ENCODE data around the gene ABHD15. TPM values are rescaled to one million over a fixed set of nuclear protein-coding genes. Genes with fewer than 3 reads are reported as not detected.

ABHD15 gene, protein sequence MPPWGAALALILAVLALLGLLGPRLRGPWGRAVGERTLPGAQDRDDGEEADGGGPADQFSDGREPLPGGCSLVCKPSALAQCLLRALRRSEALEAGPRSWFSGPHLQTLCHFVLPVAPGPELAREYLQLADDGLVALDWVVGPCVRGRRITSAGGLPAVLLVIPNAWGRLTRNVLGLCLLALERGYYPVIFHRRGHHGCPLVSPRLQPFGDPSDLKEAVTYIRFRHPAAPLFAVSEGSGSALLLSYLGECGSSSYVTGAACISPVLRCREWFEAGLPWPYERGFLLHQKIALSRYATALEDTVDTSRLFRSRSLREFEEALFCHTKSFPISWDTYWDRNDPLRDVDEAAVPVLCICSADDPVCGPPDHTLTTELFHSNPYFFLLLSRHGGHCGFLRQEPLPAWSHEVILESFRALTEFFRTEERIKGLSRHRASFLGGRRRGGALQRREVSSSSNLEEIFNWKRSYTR
- 6.1 and 6.7 TPM in 2 replicates for total RNA-seq

GRCh38 chr17:29566473-29567303 lies at the start of gene ABHD15:
ABHD15 (minus strand) TSS chr17:29567037; CDS start chr17:29566966, 71 bp downstream.

DNA sequence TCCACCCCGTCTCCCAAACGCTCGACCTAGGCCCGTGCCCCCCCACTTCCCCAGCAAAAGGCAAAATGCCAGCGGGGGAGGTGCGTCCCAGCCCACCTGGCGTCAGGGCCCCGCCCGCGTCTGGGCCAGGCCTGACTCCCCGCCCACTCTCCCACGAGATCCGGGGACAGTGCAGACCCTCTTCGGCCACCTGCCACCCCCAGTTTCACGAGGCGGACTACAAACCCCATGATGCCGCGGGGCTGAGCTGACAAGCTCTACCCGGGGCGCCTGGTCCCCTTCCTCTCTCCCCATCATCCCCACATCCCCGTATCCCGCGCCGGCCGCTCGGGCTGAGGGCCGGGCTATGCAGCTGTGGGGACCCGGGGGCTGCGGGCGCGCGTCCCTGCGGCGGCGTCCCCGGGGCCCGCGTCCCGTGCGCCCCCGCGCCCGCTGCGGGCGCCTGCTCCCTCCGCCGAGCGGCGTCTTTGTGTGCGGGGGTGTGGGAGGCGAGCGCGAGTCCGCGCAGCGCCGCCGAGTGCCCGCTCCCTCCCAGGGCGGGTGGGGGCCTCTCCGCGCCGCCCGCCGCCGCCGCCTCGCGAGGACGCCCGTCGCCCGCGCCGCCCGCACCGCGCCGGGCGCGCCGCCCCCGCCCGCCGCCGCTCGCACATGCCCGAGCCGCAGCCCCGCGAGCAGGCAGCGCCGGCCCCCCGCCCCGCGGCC lies 26.2 kb upstream of the ABHD15 start, which contains the start of gene ANKRD13B:
Gene ANKRD13B (plus strand): TSS at position 283 of the 702 bp plus-strand sequence. CDS start 490 bp downstream, outside the sequence.

GRCh38 chr17:29589524-29590410 lies 22.9 kb upstream of the ABHD15 start, which contains the start of gene GIT1:
GIT1 (minus strand) TSS chr17:29589648; CDS start chr17:29589378, 270 bp downstream.

DNA sequence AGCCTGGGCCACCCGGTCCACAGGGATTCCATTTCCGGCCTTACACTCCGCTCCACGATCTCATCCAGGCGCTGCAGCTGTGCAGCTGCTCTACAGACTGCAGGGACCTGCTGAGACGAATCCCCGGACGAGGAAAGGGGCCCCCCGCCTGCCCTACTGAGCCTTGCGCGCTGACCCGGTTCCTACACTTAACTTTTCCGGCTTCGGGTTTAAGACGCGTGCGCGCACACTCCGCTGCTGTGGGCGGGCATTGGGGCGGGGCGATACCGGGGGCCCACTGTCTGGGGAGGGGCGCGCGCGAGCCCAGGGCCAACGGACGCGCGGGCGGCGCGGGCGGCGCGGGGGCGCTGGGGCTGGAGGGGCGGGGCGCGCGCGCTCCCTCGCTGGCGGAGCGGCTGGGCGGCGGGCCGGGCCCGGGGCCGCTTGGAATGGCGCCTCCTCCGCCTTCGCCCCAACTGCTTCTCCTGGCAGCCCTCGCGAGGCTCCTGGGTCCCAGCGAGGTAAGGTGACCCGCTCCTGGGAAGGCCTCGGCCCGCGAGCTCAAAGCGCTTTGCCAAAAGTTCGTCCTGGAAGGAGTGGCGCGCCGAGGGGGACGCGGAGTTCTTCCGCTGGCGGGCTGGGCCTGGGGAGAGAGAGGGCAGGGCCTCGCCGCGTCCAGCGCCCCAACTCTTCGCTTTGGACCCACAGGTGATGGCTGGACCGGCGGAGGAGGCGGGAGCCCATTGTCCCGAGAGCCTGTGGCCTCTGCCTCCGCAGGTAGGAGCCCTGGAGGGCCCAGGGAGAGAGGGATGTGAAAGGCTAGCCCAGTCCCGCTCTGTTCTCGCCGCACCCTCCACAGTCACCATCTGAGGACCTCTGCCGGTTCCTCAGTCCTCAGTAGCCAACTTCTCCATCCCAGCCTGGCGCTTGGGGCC lies 1.8 kb upstream of the ABHD15 start, which contains the start of gene TP53I13:
Gene TP53I13 (plus strand): TSS at position 371 of the 914 bp plus-strand sequence. CDS start 58 bp downstream, at position 429.

Other genes starting within 250 kb of the ABHD15 start
- gene TAOK1, start 176.7 kb downstream of the ABHD15 start, total RNA-seq = 28.3 and 54.4 TPM in 2 replicates
- gene TP53I13, start 1.7 kb upstream of the ABHD15 start, total RNA-seq = 35.9 and 80.0 TPM in 2 replicates
- 19.4 and 20.2 TPM in 2 replicates for gene GIT1, start 22.6 kb upstream of the ABHD15 start, total RNA-seq
- 5.0 and 8.1 TPM in 2 replicates for gene ANKRD13B, start 26.1 kb upstream of the ABHD15 start, total RNA-seq
- gene CORO6, start 55.9 kb upstream of the ABHD15 start, total RNA-seq = 1.0 and 22.2 TPM in 2 replicates

All from epithelial cell of alveolus of lung (primary cell).